Ascending aorta (tissue), 2 donors: ENCODE data around the gene DCDC2C. TPM values are rescaled to one million over a fixed set of nuclear protein-coding genes. Genes with fewer than 3 reads are reported as not detected.
"Not testable (repeated sequence)": the region's sequence is repeated elsewhere in the genome, so short reads cannot be mapped to it uniquely, and the experiment has no call there.

Experiments
- DNase-seq, 2 donors: peaks; one replicate each; pipeline ENCODE4 v3.0.0-alpha.2; 2019; ENCODE audit warnings: low spot score in 2 of 2
- H3K27ac ChIP-seq, 2 donors: fragments of 200-600 bp; sonication (generic); one replicate each; pipeline ENCODE4 v1.5.1; 2016 to 2017; ENCODE audit warnings: mild to moderate bottlenecking in 1 of 2
- H3K27me3 ChIP-seq: fragments of 200-600 bp; sonication (generic); one replicate; pipeline ENCODE4 v1.5.1; 2017
- H3K36me3 ChIP-seq, 2 donors: fragments of 200-600 bp; sonication (generic); one replicate each; pipeline ENCODE4 v1.5.1; 2016
- H3K4me1 ChIP-seq, 2 donors: fragments of 200-600 bp; sonication (generic); one replicate each; pipeline ENCODE4 v1.5.1; 2016 to 2017; ENCODE audit warnings: mild to moderate bottlenecking in 1 of 2
- H3K4me3 ChIP-seq, 2 donors: fragments of 200-600 bp; sonication (generic); one replicate each; pipeline ENCODE4 v1.5.1; 2016 to 2017; ENCODE audit warnings: mild to moderate bottlenecking in 1 of 2
- H3K9me3 ChIP-seq, 2 donors: fragments of 200-600 bp; sonication (generic); one replicate each; pipeline ENCODE4 v1.5.1; 2016
- CTCF ChIP-seq, 3 experiments: fragments of 200-600 bp in 2 of 3; fragments of 450-650 bp in 1 of 3; sonication (generic) in 2 of 3; IDR thresholded peaks; one replicate each; pipeline ENCODE4 v1.5.1; 2016 to 2019; ENCODE audit warnings: antibody characterized with exemption in 3 of 3, mild to moderate bottlenecking in 1 of 3, moderate library complexity in 1 of 3
- intact Hi-C: fragments of 100-400 bp; cut with DNase I; formaldehyde crosslinking; loops from one replicate; pipeline ENCODE4 v1.15.1; 2023
- total RNA-seq: library from RNA; depleted of rRNA; stranded (reverse); fragments of >200 nt; gene quantifications from one replicate; pipeline ENCODE4 v1.1.0, GENCODE V29; 2016

Gene DCDC2C
- total RNA-seq, 1 donor from 2014 or later = 2.4 TPM

DNA sequence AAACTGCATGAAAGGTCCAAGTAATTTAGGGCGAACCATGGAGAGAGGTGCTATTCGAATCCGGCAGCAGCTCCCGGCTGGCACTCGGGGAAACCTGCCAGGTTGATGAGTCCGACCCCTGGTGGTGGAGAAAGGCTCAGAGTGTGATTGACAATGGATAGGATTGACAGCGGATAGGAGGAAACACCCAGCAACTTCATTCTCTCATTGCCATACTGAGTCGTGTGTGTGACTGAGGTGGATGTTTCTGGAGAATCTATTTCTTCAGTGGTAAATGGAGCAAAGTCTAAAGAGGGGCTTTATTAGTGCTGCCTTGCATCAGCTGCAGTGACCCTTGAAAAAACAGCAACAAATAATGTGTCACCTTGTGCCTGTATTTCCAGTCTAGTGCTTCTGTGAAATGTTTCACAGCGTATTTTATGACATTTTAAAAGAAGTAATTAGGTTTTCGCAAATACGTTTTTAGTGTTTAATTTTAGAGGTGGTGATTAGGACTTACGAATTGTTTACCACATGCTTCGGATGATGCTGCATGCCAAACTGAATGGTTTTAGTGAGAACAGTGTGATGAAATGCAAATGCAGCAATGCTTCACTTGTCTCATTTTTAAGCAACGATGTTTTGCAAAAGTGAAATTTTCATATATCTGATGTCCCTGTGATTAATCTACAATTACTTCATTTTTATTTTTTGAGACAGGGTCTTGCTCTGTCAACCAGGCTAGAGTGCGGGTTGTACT, 102.0 kb downstream of the DCDC2C start:
- H3K27ac ChIP-seq = no peak overlapping the region
- no peaks in the 10 kb centered on the region for H3K36me3 ChIP-seq
- TF ChIP-seq CTCF (IDR thresholded peaks at IDR 0.05) = no peak
- no peaks in the 10 kb centered on the region for H3K27me3 ChIP-seq
- no peaks in the 10 kb centered on the region for H3K4me1 ChIP-seq
- DNase-seq = no peak
- no peaks in the 10 kb centered on the region for H3K9me3 ChIP-seq
- no peak overlapping the region for H3K4me3 ChIP-seq
- intact Hi-C loops = no loop called here

- DNase-seq = no peak
- no peak for TF ChIP-seq CTCF (IDR thresholded peaks at IDR 0.05)
- H3K27ac ChIP-seq = no peak overlapping the region
Observed at GRCh38 chr2:3806168-3806567, 102.8 kb downstream of the DCDC2C start.

DNA sequence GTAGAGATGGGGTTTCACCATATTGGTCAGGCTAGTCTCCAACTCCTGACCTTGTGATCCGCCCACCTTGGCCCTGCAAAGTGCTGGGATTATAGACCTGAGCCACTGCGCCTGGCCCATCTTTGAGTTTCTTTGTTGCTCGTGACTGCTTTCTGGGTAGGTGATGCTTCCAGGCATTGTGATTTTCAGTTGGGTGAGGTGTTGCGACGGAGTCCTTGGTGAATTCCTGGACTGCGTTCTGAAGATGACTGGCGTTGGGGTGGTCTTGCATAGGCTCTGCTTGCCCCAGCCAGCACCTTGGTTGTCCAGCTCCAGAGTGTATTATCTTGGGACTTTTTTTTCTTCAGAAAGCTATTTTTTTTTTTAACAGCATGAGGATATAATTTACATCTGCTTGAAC, 103.4 kb downstream of the DCDC2C start:
- TF ChIP-seq CTCF (IDR thresholded peaks at IDR 0.05) = no peak
- intact Hi-C loops = no loop called here

More at GRCh38 chr2:3806168-3806567, 102.8 kb downstream of the DCDC2C start:
- H3K4me3 ChIP-seq = no peak overlapping the region
- H3K9me3 ChIP-seq = no peaks in the 10 kb centered on the region
- no peaks in the 10 kb centered on the region for H3K4me1 ChIP-seq
- intact Hi-C loops = no loop called here
- no peaks in the 10 kb centered on the region for H3K36me3 ChIP-seq
- no peaks in the 10 kb centered on the region for H3K27me3 ChIP-seq

DNA sequence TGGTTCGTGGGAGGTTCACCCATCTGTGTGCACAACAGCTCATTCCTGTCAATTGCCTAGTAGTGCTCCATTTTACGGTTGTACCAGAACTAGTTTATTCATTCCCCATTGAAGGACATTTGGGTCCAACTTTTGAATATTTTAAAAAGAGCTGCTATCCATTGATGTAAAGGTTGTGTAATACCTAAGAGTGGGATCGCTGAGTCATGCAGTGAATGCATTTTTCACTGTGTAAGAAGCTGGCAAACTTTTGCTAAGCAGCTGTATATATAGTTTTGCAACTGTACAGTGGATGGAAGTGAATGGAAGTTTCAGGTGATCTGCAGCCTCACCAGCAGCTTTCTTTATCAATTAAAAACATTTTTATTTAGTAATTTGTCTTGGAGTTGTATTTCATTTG, 104.5 kb downstream of the DCDC2C start:
- no peak overlapping the region for H3K27ac ChIP-seq
- H3K27me3 ChIP-seq = no peaks in the 10 kb centered on the region
- H3K4me1 ChIP-seq = no peaks in the 10 kb centered on the region
- H3K4me3 ChIP-seq = no peak overlapping the region
- intact Hi-C loops = no loop called here
- peaks cover 0 to 4% of the 10 kb centered on the region in 2 donors for H3K9me3 ChIP-seq
- no peak for TF ChIP-seq CTCF (IDR thresholded peaks at IDR 0.05)
- DNase-seq = no peak
- no peaks in the 10 kb centered on the region for H3K36me3 ChIP-seq

More for the DNA sequence above, 103.4 kb downstream of the DCDC2C start:
- H3K27me3 ChIP-seq = no peaks in the 10 kb centered on the region
- no peaks in the 10 kb centered on the region for H3K36me3 ChIP-seq
- no peak overlapping the region for H3K4me3 ChIP-seq
- no peaks in the 10 kb centered on the region for H3K4me1 ChIP-seq
- no peaks in the 10 kb centered on the region for H3K9me3 ChIP-seq
- no peak overlapping the region for H3K27ac ChIP-seq
- no peak for DNase-seq

- intact Hi-C loops = no loop called here
- Histone ChIP-seq H3K4me3 (no peak overlapping the region), H3K36me3 (no peaks in the 10 kb centered on the region), H3K4me1 (no peaks in the 10 kb centered on the region), H3K27me3 (no peaks in the 10 kb centered on the region), H3K27ac (no peak overlapping the region), H3K9me3 (peaks cover 0 to 13% of the 10 kb centered on the region in 2 donors)
- TF ChIP-seq CTCF (IDR thresholded peaks at IDR 0.05) = no peak
- no peak for DNase-seq
Observed at GRCh38 chr2:3814706-3815245, 111.4 kb downstream of the DCDC2C start.

DNA sequence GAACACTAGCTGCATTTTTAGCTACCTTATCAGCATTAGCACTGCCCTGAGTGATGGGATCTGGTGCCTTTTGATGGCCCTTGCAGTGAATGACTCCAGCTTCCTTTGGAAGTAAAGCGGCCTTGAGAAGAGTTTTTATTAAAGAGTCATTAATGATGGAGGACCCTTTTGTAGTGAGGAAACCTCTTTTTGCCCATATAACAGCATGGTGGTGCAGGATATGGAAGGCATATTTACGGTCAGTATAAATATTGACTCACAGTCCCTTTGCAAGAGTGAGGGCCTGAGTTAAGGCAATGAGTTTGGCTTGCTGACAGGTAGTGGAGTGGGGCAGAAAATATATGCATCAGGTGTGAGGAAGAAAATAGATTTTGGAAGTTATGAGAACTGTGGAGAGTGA, 113.8 kb downstream of the DCDC2C start:
- intact Hi-C loops, H3K27me3 ChIP-seq, H3K36me3 ChIP-seq, H3K27ac ChIP-seq, H3K4me1 ChIP-seq, H3K4me3 ChIP-seq, DNase-seq: not testable (repeated sequence)
- H3K9me3 ChIP-seq = peaks cover 0 to 13% of the 10 kb centered on the region in 2 donors
